Dedifferentiated amniotic fluid mesenchymal stem cell (primary cell): ENCODE measurements around the gene THYN1.

ENCODE experiments used
- DNase-seq: peaks from one replicate; pipeline ENCODE4 v3.0.0-alpha.2; 2016; ENCODE audit errors: extremely low spot score

Gene THYN1

GRCh38 chr11:134223121-134223520 lies 30.0 kb downstream of the THYN1 start:
- DNase-seq, result no peak

GRCh38 chr11:134216816-134217215 lies 36.3 kb downstream of the THYN1 start:
- DNase-seq, result no peak

- DNase-seq, result no peak
Measured at GRCh38 chr11:134215836-134216235, 37.3 kb downstream of the THYN1 start.

- no peak for DNase-seq
Measured at GRCh38 chr11:134207538-134208239, 45.5 kb downstream of the THYN1 start.

GRCh38 chr11:134206185-134206584 lies 47.0 kb downstream of the THYN1 start:
- no peak for DNase-seq

GRCh38 chr11:134205729-134206128 lies 47.4 kb downstream of the THYN1 start:
- no peak for DNase-seq

- DNase-seq, result no peak
Measured at GRCh38 chr11:134202661-134203060, 50.5 kb downstream of the THYN1 start.

- DNase-seq, result no peak
Measured at GRCh38 chr11:134200688-134201087, 52.5 kb downstream of the THYN1 start.

- DNase-seq, result no peak
Measured at GRCh38 chr11:134199531-134199930, 53.6 kb downstream of the THYN1 start.
